ENCODE results near the gene STIM1. TPM values are rescaled to one million over a fixed set of nuclear protein-coding genes. Genes with fewer than 3 reads are reported as not detected.
"Not testable (repeated sequence)": the region's sequence is repeated elsewhere in the genome, so short reads cannot be mapped to it uniquely, and the experiment has no call there.

STIM1 gene
- total RNA-seq, 1 donor = 57.9 TPM

DNA sequence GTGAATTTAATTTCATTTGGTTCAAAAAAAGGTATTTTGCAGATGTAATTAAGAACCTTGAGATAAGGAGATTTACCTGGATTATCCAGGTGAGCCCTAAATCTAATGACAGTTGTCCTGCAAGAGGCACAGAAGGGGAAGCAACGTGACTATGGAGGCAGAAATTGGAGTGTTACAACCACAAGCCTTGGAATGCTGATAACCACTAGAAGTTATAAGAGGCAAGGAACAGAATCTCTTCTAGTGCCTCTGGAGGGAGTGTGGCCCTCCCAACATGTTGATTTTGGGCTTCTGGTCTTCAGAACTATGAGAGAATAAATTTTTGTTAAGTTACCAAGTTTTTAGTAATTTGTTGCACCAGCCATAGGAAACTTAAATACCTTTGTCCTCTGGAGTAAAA, 271.9 kb downstream of the STIM1 start:
- Histone ChIP-seq H3K27me3 (ENCODE audit: insufficient read depth, low read length) (no peaks in the 10 kb centered on the region), H3K36me3 (ENCODE audit: insufficient read depth, low read length) (peaks cover 24% of the 10 kb centered on the region), H4K20me1 (ENCODE audit: insufficient read depth, low read length) (no peaks in the 10 kb centered on the region), H3K4me2 (ENCODE audit: insufficient read depth, low read length) (no peak overlapping the region), H3K4me3 (ENCODE audit: insufficient read depth, low read length) (no peak overlapping the region), H3K4me1 (ENCODE audit: insufficient read depth, low read length) (no peaks in the 10 kb centered on the region), H3K79me2 (ENCODE audit: insufficient read depth, low read length) (no peaks in the 10 kb centered on the region), H3K27ac (ENCODE audit: low read depth, low read length) (no peak overlapping the region), H2AFZ (ENCODE audit: low read length) (no peak overlapping the region), H3K9me3 (ENCODE audit: low read depth, low read length) (no peaks in the 10 kb centered on the region)
- DNase-seq (ENCODE audit: insufficient read length, low spot score, missing footprints) = no peak
- TF ChIP-seq, protein P1, sequence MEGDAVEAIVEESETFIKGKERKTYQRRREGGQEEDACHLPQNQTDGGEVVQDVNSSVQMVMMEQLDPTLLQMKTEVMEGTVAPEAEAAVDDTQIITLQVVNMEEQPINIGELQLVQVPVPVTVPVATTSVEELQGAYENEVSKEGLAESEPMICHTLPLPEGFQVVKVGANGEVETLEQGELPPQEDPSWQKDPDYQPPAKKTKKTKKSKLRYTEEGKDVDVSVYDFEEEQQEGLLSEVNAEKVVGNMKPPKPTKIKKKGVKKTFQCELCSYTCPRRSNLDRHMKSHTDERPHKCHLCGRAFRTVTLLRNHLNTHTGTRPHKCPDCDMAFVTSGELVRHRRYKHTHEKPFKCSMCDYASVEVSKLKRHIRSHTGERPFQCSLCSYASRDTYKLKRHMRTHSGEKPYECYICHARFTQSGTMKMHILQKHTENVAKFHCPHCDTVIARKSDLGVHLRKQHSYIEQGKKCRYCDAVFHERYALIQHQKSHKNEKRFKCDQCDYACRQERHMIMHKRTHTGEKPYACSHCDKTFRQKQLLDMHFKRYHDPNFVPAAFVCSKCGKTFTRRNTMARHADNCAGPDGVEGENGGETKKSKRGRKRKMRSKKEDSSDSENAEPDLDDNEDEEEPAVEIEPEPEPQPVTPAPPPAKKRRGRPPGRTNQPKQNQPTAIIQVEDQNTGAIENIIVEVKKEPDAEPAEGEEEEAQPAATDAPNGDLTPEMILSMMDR (IDR thresholded peaks at IDR 0.05; ENCODE audit: extremely low read depth, low read depth, low read length) = no peak

GRCh38 chr11:4130219-4130618, 274.8 kb downstream of the STIM1 start:
- DNase-seq (ENCODE audit: insufficient read length, low spot score, missing footprints); H3K27me3 ChIP-seq (ENCODE audit: insufficient read depth, low read length); H3K4me3 ChIP-seq (ENCODE audit: insufficient read depth, low read length); H3K27ac ChIP-seq (ENCODE audit: low read depth, low read length); H2AFZ ChIP-seq (ENCODE audit: low read length); H3K4me1 ChIP-seq (ENCODE audit: insufficient read depth, low read length); H3K9me3 ChIP-seq (ENCODE audit: low read depth, low read length); H3K4me2 ChIP-seq (ENCODE audit: insufficient read depth, low read length); H4K20me1 ChIP-seq (ENCODE audit: insufficient read depth, low read length); H3K79me2 ChIP-seq (ENCODE audit: insufficient read depth, low read length): not testable (repeated sequence)
- peaks cover 19% of the 10 kb centered on the region for H3K36me3 ChIP-seq (ENCODE audit: insufficient read depth, low read length)

DNA sequence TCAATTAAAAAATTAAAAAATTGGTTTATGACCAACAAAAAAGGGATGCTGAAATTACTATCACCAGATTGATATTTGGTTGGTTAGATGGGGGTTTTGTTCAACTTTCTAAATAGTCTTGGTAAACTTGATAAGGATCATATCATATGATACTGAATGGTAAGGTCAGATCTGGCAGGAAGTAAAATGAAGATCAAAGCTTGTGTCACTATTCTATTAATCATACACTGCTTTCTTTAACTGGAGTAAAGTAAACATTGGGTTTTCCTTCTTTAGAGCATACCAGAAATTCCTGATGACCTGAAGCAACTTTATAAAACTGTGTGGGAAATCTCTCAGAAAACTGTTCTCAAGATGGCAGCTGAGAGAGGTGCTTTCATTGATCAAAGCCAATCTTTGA, 279.3 kb downstream of the STIM1 start:
- peak overlapping the region; percentile 38 for H3K27ac ChIP-seq (ENCODE audit: low read depth, low read length)
- DNase-seq (ENCODE audit: insufficient read length, low spot score, missing footprints) = peak; percentile 85

DNA sequence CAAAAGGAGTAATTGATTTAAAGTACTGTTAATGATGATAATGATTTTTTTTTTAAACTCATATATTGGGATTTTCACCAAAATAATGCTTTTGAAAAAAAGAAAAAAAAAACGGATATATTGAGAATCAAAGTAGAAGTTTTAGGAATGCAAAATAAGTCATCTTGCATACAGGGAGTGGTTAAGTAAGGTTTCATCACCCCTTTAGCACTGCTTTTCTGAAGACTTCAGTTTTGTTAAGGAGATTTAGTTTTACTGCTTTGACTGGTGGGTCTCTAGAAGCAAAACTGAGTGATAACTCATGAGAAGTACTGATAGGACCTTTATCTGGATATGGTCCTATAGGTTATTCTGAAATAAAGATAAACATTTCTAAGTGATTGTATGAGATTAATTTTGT, 283.0 kb downstream of the STIM1 start:
- Histone ChIP-seq H3K36me3 (ENCODE audit: insufficient read depth, low read length) (peaks cover 26% of the 10 kb centered on the region), H3K4me3 (ENCODE audit: insufficient read depth, low read length) (no peak overlapping the region), H3K4me1 (ENCODE audit: insufficient read depth, low read length) (peaks cover 12% of the 10 kb centered on the region), H4K20me1 (ENCODE audit: insufficient read depth, low read length) (no peaks in the 10 kb centered on the region), H3K4me2 (ENCODE audit: insufficient read depth, low read length) (no peak overlapping the region), H3K9me3 (ENCODE audit: low read depth, low read length) (no peaks in the 10 kb centered on the region), H3K79me2 (ENCODE audit: insufficient read depth, low read length) (no peaks in the 10 kb centered on the region), H3K27ac (ENCODE audit: low read depth, low read length) (no peak overlapping the region), H3K27me3 (ENCODE audit: insufficient read depth, low read length) (no peaks in the 10 kb centered on the region), H2AFZ (ENCODE audit: low read length) (no peak overlapping the region)
- TF ChIP-seq, protein P1 (IDR thresholded peaks at IDR 0.05; ENCODE audit: extremely low read depth, low read depth, low read length) = no peak
- DNase-seq (ENCODE audit: insufficient read length, low spot score, missing footprints) = no peak

More for the DNA sequence above, 279.3 kb downstream of the STIM1 start:
- Histone ChIP-seq H3K36me3 (ENCODE audit: insufficient read depth, low read length) (peaks cover 20% of the 10 kb centered on the region), H3K79me2 (ENCODE audit: insufficient read depth, low read length) (no peaks in the 10 kb centered on the region), H3K4me2 (ENCODE audit: insufficient read depth, low read length) (peak overlapping the region; percentile 1), H4K20me1 (ENCODE audit: insufficient read depth, low read length) (no peaks in the 10 kb centered on the region), H3K4me3 (ENCODE audit: insufficient read depth, low read length) (no peak overlapping the region), H2AFZ (ENCODE audit: low read length) (no peak overlapping the region), H3K9me3 (ENCODE audit: low read depth, low read length) (no peaks in the 10 kb centered on the region), H3K27me3 (ENCODE audit: insufficient read depth, low read length) (no peaks in the 10 kb centered on the region), H3K4me1 (ENCODE audit: insufficient read depth, low read length) (peaks cover 12% of the 10 kb centered on the region)
- TF ChIP-seq, protein P1 (IDR thresholded peaks at IDR 0.05; ENCODE audit: extremely low read depth, low read depth, low read length) = no peak

All from osteoblast (primary cell).